Measurements from ENCODE around the gene CCDC47.

Gene CCDC47

DNA sequence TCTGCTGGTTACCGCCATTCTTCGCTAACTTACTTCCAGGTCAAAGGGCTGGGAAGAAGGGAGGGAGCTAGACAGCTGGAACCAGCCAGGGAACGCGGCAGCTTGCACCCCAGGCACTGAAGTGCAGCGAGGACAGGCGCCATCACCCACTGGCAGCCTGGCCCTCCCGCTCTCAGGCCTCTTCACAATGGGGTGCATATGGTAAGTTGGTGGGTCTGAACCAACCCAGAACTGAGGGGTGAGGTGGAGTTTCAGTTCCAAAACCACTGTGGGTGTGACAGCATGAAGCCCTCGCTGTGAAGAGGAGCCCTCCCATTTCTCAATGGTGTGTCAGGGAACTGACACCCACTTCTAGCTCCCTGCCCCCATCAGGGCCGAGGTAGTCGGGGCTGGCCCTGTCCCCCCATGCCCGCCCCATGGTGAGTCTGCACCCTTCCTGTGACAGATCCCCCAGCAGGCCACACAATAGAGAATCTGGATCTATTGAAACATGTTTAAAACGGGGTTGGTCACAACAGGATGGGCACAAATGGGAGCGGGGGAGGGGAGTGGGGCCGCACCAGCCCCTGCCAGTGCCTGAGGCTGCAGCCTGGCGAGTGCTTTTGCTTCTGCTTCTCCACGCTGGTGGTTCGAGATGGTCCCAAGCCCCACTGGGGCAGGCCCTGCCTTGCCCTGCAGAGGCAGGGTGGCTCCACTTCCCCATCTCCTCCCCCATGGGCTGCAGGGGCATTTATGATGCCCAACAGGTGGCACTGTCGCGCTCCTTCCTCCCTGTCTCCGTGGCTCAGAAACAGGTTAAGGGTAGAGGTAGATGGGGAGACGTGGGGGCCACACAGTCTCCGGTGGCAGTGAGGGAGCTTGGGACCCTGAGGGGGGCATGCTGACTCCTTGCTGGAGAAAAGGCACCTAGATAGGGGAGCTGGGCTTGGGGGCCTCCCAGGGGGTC, 75.8 kb downstream of the CCDC47 start:
- peak; percentile 86 to 89 for DNase-seq

DNA sequence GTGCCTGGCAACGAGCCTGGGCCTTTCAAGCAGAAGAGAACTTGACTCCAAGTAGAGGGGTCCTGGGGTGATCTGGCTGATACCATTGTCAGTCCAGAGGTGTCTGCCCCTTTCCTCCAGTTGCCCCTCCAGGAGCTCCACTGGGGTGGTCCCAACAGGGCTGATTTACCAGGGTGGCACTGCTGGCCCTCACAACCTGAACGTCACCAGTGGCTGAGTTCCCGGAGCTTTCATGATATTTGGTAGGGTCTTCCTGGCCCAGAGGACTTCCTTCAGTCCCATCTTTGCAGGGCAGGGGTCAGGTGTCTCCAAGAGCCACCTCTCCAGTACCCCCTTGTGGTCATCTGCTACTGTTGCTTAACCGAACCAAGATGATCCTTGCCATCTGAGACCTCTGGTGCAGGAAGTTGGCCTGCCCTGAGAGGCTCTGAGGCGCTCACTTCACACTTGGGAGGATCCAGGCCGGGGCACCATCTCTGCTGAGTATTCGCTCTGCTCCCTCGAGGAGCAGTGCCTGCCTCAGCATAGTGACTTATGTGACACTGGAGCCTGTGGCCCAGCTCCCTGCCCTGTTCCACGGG, 76.9 kb downstream of the CCDC47 start:
- DNase-seq = peak; percentile 50 to 55

DNA sequence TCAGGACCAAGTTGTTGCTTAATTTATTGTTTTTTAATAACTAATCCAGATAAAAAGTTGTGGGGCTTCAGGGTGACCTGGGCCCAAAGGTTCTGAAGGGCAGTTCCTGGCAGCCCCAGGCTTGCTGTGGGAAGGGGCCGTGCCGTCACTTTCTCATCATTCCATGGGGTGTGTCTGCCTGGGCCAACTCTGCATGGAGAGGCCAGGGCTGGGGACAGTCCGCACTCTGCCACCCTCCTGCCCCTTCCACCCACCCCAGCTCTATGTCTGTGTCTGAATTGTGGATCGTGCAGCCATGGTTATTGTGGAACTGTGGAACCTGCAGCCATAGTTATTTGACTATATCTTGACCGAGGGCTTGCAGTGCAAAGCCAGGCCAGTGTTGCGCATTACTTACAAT, 77.5 kb downstream of the CCDC47 start:
- DNase-seq = no peak
